BLaER1 (cell line): ENCODE results near the gene TEX48.

ENCODE experiments used
- H3K27ac ChIP-seq: shearing (Covaris generic); formaldehyde crosslinking; 2 replicates; pipeline ENCODE4 v1.8.1; 2022
- H3K27me3 ChIP-seq: shearing (Covaris generic); formaldehyde crosslinking; 2 replicates; pipeline ENCODE4 v1.8.1; 2022
- H3K36me3 ChIP-seq: shearing (Covaris generic); formaldehyde crosslinking; 2 replicates; pipeline ENCODE4 v1.8.1; 2022
- H3K4me1 ChIP-seq: shearing (Covaris generic); formaldehyde crosslinking; 2 replicates; pipeline ENCODE4 v1.8.1; 2022
- H3K4me2 ChIP-seq: shearing (Covaris generic); formaldehyde crosslinking; 2 replicates; pipeline ENCODE4 v1.8.1; 2022
- H3K4me3 ChIP-seq: shearing (Covaris generic); formaldehyde crosslinking; 2 replicates; pipeline ENCODE4 v1.8.1; 2022
- H3K9ac ChIP-seq: shearing (Covaris generic); formaldehyde crosslinking; 2 replicates; pipeline ENCODE4 v1.8.1; 2022
- H3K9me3 ChIP-seq: shearing (Covaris generic); formaldehyde crosslinking; 2 replicates; pipeline ENCODE4 v1.8.1; 2022
- H4K20me1 ChIP-seq: shearing (Covaris generic); formaldehyde crosslinking; 2 replicates; pipeline ENCODE4 v1.8.1; 2022
- Cebpa-rat ChIP-seq: shearing (Covaris generic); IDR thresholded peaks from 2 replicates; pipeline ENCODE4 v1.8.1; 2022

Gene TEX48, protein sequence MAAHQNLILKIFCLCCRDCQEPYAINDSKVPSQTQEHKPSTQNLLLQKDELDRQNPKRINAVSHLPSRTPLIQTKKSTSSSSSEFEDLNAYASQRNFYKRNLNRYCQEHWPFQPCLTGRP

DNA sequence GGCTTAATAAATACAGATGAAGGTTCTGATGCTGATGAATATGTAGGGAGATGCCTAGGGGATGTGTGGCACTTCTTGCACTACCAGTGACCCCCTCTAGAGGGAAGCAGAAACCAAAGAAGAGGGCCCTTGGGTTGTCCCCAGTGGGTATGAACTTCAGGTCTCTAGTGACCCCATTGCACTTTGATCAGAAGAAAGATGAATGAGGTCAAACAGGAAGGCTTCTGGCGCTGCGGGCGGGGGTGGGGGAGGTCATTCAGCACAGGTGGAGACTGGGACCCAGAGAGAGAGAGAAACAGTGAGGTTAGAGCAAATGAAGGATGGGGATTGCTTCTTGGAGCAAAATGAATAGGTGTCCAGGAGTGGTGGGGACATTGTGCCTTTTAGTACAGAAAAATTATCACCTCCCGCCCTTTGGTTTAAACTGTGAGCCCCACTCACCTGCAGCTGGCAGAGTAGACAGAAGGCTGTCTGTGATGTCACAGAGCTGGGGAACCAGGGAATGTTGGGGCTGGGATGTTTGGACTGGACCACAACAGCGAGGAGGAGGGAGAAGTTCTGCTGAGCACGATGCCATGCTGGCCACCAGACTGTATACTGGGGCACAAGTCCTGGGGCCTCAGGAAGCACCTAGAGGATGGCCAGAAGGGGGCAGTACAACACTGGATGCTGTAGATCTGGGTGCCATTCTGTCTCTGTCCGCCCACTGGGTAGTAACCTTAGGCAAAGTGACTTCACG lies at the start of gene TEX48:
Gene TEX48, minus strand, starts transcription at position 599 of the 739 bp plus-strand sequence. CDS start 10,469 bp downstream, outside the sequence.
- Histone ChIP-seq H3K27ac (no peak within 1 kb of the TSS), H3K4me3 (no peak within 1 kb of the TSS), H3K36me3 (no peaks in the 10 kb centered on the region), H3K4me1 (peaks cover 14% of the 10 kb centered on the region), H3K27me3 (no peaks in the 10 kb centered on the region), H3K9me3 (no peaks in the 10 kb centered on the region), H4K20me1 (no peaks in the 10 kb centered on the region), H3K4me2 (peak within 1 kb of the TSS; percentile 59), H3K9ac (no peak within 1 kb of the TSS; the same call in 1 of the 2 replicates)
- no peak for TF ChIP-seq Cebpa-rat

GRCh38 chr9:114731701-114732100 lies 49.7 kb upstream of the TEX48 start:
- Histone ChIP-seq H3K4me2 (no peak overlapping the region), H3K4me1 (no peaks in the 10 kb centered on the region; the same call in 1 of the 2 replicates), H4K20me1 (no peaks in the 10 kb centered on the region), H3K9ac (no peak overlapping the region), H3K27ac (no peak overlapping the region), H3K36me3 (no peaks in the 10 kb centered on the region), H3K9me3 (peaks cover 5% of the 10 kb centered on the region; the same call in 1 of the 2 replicates), H3K4me3 (no peak overlapping the region), H3K27me3 (no peaks in the 10 kb centered on the region)
- no peak for TF ChIP-seq Cebpa-rat

DNA sequence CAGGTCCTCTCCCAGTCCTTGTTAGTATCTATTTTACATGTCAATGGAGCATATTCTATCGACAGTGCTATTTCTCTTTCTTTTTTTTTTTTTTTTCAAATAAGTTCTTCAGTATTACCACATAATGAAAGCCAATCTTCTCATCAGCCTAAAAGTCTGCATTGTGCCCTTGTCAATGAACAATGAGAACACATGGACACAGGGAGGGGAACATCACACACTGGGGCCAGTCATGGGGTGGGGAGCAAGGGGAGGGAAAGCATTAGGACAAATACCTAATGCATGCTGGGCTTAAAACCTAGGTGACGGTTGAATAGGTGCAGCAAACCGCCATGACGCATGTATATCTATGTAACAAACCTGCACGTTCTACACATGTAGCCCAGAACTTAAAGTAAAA lies 47.7 kb upstream of the TEX48 start:
- Histone ChIP-seq H3K4me3 (no peak overlapping the region), H3K27ac (no peak overlapping the region), H3K4me1 (peaks cover 20% of the 10 kb centered on the region), H3K27me3 (no peaks in the 10 kb centered on the region), H3K36me3 (no peaks in the 10 kb centered on the region), H3K9ac (no peak overlapping the region), H3K9me3 (peaks cover 5% of the 10 kb centered on the region; the same call in 1 of the 2 replicates), H3K4me2 (no peak overlapping the region), H4K20me1 (no peaks in the 10 kb centered on the region)
- no peak for TF ChIP-seq Cebpa-rat

- TF ChIP-seq Cebpa-rat: no peak
- H3K27me3 ChIP-seq: no peaks in the 10 kb centered on the region
- no peak overlapping the region for H3K4me3 ChIP-seq
- no peaks in the 10 kb centered on the region for H4K20me1 ChIP-seq
- H3K4me2 ChIP-seq: peak overlapping the region; percentile 73
- H3K36me3 ChIP-seq: no peaks in the 10 kb centered on the region
- H3K27ac ChIP-seq: peak overlapping the region; percentile 20; the same call in 1 of the 2 replicates
- peaks cover 5% of the 10 kb centered on the region; the same call in 1 of the 2 replicates for H3K9me3 ChIP-seq
- H3K9ac ChIP-seq: no peak overlapping the region
- peaks cover 35% of the 10 kb centered on the region for H3K4me1 ChIP-seq
Observed at GRCh38 chr9:114725930-114726329, 43.9 kb upstream of the TEX48 start.

- Histone ChIP-seq H3K27me3 (no peaks in the 10 kb centered on the region), H3K27ac (no peak overlapping the region), H4K20me1 (no peaks in the 10 kb centered on the region), H3K36me3 (no peaks in the 10 kb centered on the region), H3K4me2 (no peak overlapping the region), H3K4me3 (no peak overlapping the region), H3K9ac (no peak overlapping the region), H3K4me1 (peaks cover 35% of the 10 kb centered on the region), H3K9me3 (peaks cover 5% of the 10 kb centered on the region; the same call in 1 of the 2 replicates)
- TF ChIP-seq Cebpa-rat: no peak
Observed at GRCh38 chr9:114724744-114725143, 42.8 kb upstream of the TEX48 start.

DNA sequence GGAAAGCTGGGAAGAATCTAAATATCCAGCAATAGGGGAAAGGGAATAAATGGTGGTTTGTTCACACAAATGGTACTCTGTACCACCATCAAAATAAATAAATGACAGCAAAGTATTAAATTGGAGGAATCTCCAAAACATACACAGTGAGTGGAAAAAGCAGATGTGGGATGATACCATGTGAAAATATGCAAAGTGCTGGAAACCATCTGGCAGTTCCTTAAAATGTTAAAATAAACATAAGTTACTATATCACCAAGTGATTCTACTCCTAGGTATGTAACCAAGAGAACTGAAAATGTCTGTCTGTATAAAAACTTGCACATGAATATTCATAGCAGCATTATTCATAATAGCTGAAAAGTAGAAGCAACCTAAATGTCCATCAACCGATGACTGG lies 41.9 kb upstream of the TEX48 start:
- Histone ChIP-seq H3K36me3 (no peaks in the 10 kb centered on the region), H4K20me1 (no peaks in the 10 kb centered on the region), H3K4me2 (peak overlapping the region; percentile 50; the same call in 1 of the 2 replicates), H3K9me3 (peaks cover 11% of the 10 kb centered on the region; the same call in 1 of the 2 replicates), H3K27me3 (no peaks in the 10 kb centered on the region), H3K4me1 (peaks cover 35% of the 10 kb centered on the region), H3K4me3 (no peak overlapping the region), H3K27ac (no peak overlapping the region), H3K9ac (no peak overlapping the region)
- no peak for TF ChIP-seq Cebpa-rat

- no peak overlapping the region for H3K9ac ChIP-seq
- 0 out of 2 replicates have a peak, but pooled peaks cover 14% of the 10 kb centered on the region for H3K9me3 ChIP-seq
- peak overlapping the region; percentile 50 for H3K4me2 ChIP-seq
- H3K27ac ChIP-seq: no peak overlapping the region
- TF ChIP-seq Cebpa-rat: no peak
- no peak overlapping the region for H3K4me3 ChIP-seq
- H4K20me1 ChIP-seq: no peaks in the 10 kb centered on the region
- no peaks in the 10 kb centered on the region for H3K36me3 ChIP-seq
- H3K4me1 ChIP-seq: peaks cover 35% of the 10 kb centered on the region
- H3K27me3 ChIP-seq: no peaks in the 10 kb centered on the region
Observed at GRCh38 chr9:114722937-114723620, 41.1 kb upstream of the TEX48 start.

GRCh38 chr9:114722081-114722621 lies 40.2 kb upstream of the TEX48 start:
- Histone ChIP-seq H3K9me3 (0 out of 2 replicates have a peak, but pooled peaks cover 14% of the 10 kb centered on the region), H3K4me1 (peaks cover 43% of the 10 kb centered on the region), H3K4me2 (no peak overlapping the region), H3K4me3 (no peak overlapping the region), H3K27me3 (no peaks in the 10 kb centered on the region), H3K27ac (no peak overlapping the region), H3K9ac (no peak overlapping the region), H3K36me3 (no peaks in the 10 kb centered on the region), H4K20me1 (no peaks in the 10 kb centered on the region)
- TF ChIP-seq Cebpa-rat: no peak

- no peaks in the 10 kb centered on the region for H3K27me3 ChIP-seq
Observed at GRCh38 chr9:114721491-114722079, 39.6 kb upstream of the TEX48 start.

More at GRCh38 chr9:114721491-114722079, 39.6 kb upstream of the TEX48 start:
- Histone ChIP-seq H3K9me3 (0 out of 2 replicates have a peak, but pooled peaks cover 14% of the 10 kb centered on the region), H4K20me1 (no peaks in the 10 kb centered on the region), H3K9ac (no peak overlapping the region), H3K4me2 (no peak overlapping the region), H3K27ac (no peak overlapping the region), H3K4me3 (no peak overlapping the region), H3K4me1 (peaks cover 42% of the 10 kb centered on the region), H3K36me3 (no peaks in the 10 kb centered on the region)
- TF ChIP-seq Cebpa-rat: no peak
